ENCODE measurements around the gene ZBTB42.
"Not testable (repeated sequence)": the region's sequence is repeated elsewhere in the genome, so short reads cannot be mapped to it uniquely, and the experiment has no call there.

DNA sequence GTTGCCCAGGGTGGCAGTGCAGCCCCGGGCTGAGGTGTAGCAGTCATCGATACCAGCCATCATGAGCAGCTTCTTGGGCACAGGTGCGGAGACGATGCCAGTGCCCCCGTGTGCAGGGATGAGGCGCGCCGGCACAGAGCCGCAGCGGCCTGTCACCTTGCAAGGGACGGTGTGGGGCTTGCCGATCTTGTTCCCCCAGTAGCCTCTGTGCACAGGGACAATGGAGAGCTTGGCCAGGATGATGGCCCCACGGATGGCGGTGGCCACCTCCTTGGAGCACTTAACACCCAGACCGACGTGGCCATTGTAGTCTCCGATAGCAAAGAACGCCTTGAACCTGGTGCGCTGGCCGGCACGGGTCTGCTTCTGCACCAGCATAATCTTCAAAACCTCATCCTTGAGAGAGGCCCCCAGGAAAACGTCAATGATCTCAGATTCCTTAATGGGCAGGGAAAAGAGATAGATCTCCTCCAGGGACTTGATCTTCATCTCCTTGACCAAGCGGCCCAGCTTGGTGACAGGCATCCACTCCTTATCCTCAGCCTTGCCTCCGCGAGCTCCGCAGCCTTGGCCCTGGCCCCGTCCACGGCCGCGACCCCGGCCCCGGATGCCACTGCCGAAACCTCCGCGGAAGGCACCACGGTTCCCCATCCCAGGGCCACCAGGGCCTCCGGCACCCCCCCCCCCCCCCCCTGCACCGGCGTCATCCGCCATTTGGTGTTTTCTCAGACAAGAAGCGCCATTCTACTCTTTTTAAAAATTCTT, 35.5 kb downstream of the ZBTB42 start:
- TF ChIP-seq, protein P1, sequence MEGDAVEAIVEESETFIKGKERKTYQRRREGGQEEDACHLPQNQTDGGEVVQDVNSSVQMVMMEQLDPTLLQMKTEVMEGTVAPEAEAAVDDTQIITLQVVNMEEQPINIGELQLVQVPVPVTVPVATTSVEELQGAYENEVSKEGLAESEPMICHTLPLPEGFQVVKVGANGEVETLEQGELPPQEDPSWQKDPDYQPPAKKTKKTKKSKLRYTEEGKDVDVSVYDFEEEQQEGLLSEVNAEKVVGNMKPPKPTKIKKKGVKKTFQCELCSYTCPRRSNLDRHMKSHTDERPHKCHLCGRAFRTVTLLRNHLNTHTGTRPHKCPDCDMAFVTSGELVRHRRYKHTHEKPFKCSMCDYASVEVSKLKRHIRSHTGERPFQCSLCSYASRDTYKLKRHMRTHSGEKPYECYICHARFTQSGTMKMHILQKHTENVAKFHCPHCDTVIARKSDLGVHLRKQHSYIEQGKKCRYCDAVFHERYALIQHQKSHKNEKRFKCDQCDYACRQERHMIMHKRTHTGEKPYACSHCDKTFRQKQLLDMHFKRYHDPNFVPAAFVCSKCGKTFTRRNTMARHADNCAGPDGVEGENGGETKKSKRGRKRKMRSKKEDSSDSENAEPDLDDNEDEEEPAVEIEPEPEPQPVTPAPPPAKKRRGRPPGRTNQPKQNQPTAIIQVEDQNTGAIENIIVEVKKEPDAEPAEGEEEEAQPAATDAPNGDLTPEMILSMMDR (conservative IDR thresholded peaks at IDR 0.05; ENCODE audit: low read depth, low read length): not testable (repeated sequence)
- TF ChIP-seq EZH2 (IDR thresholded peaks at IDR 0.05; ENCODE audit: low read length, unreplicated experiment); EZH2phosphoT487 (IDR thresholded peaks at IDR 0.05; ENCODE audit: borderline replicate concordance, low read length): not testable (repeated sequence)

Data from PC-3 (cell line).